Measurements from ENCODE around the gene MARK3. TPM values are rescaled to one million over a fixed set of nuclear protein-coding genes. Genes with fewer than 3 reads are reported as not detected.

MARK3 gene
- total RNA-seq, 4 donors from 2014 or later: 61.3 to 98.0 (median 78.8) TPM

GRCh38 chr14:103518422-103519042 lies 133.3 kb downstream of the MARK3 start:
- WGBS, 2 donors (ENCODE audit: low coverage in 1 of 2): 24% methylated on average over 9 of the region's 9 CpGs; no CpG with 5 or more reads in 1 of the 2 donors
- peak; percentile 80 for DNase-seq
- no peak for TF ChIP-seq EP300 (IDR thresholded peaks at IDR 0.05; ENCODE audit: low read depth)
- no peak for TF ChIP-seq POLR2A (IDR thresholded peaks at IDR 0.05)
- TF ChIP-seq CTCF (IDR thresholded peaks at IDR 0.05): peak; percentile 91 to 97 (median 95)
- peak in 2 of 3 donors; percentile 46 for TF ChIP-seq POLR2AphosphoS5 (IDR thresholded peaks at IDR 0.05)
- no peak overlapping the region for H3K4me3 ChIP-seq
- peaks cover 31 to 54% (median 41%) of the 10 kb centered on the region in 4 donors for H3K4me1 ChIP-seq
- no peaks in the 10 kb centered on the region for H3K9me3 ChIP-seq
- in situ Hi-C loops (cut with MboI; ENCODE audit: low pct_ligation_motif_present in 1 of 4, low pct_unique_long_range_greater_than_20kb in 1 of 4, low sequenced_read_pairs in 3 of 4): no loop called here
- H3K36me3 ChIP-seq: peaks cover 0 to 4% (median 0%) of the 10 kb centered on the region in 4 donors
- intact Hi-C loops (cut with DNase I; ENCODE audit: low total_unique reads): loop anchor here (2.0 kb wide), 1 partner anchor 28 kb away; no protein-coding TSS in a partner anchor
- H3K27ac ChIP-seq: peak overlapping the region; percentile 89 to 95 (median 92)
- peaks cover 10% of the 10 kb centered on the region for H3K27me3 ChIP-seq

GRCh38 chr14:103519043-103519836 lies 134.0 kb downstream of the MARK3 start:
- intact Hi-C loops (cut with DNase I; ENCODE audit: low total_unique reads): loop anchor here (2.0 kb wide), 1 partner anchor 28 kb away; no protein-coding TSS in a partner anchor
- in situ Hi-C loops (cut with MboI; ENCODE audit: low pct_ligation_motif_present in 1 of 4, low pct_unique_long_range_greater_than_20kb in 1 of 4, low sequenced_read_pairs in 3 of 4): no loop called here
- peaks cover 31 to 51% (median 46%) of the 10 kb centered on the region in 4 donors for H3K4me1 ChIP-seq

GRCh38 chr14:103519837-103520212 lies 134.6 kb downstream of the MARK3 start:
- peaks cover 37 to 57% (median 52%) of the 10 kb centered on the region in 4 donors for H3K4me1 ChIP-seq
- H3K27ac ChIP-seq: peak overlapping the region; percentile 89 to 95 (median 92)
- TF ChIP-seq POLR2AphosphoS5 (IDR thresholded peaks at IDR 0.05): no peak
- no peak for TF ChIP-seq POLR2A (IDR thresholded peaks at IDR 0.05)
- no peak for TF ChIP-seq EP300 (IDR thresholded peaks at IDR 0.05; ENCODE audit: low read depth)
- no peak for TF ChIP-seq CTCF (IDR thresholded peaks at IDR 0.05)
- DNase-seq: no peak
- peaks cover 0 to 4% (median 0%) of the 10 kb centered on the region in 4 donors for H3K36me3 ChIP-seq
- H3K9me3 ChIP-seq: no peaks in the 10 kb centered on the region
- peak overlapping the region in 2 of 4 donors; percentile 63 to 67 for H3K4me3 ChIP-seq
- in situ Hi-C loops (cut with MboI; ENCODE audit: low pct_ligation_motif_present in 1 of 4, low pct_unique_long_range_greater_than_20kb in 1 of 4, low sequenced_read_pairs in 3 of 4) (no loop called here), intact Hi-C loops (cut with DNase I; ENCODE audit: low total_unique reads) (loop anchor here (2.0 kb wide), 1 partner anchor 27 kb away; no protein-coding TSS in a partner anchor)
- WGBS, 2 donors (ENCODE audit: low coverage in 1 of 2): 59 to 80% methylated on average over 2 to 17 of the region's 22 CpGs
- H3K27me3 ChIP-seq: peaks cover 10% of the 10 kb centered on the region

More at GRCh38 chr14:103519043-103519836, 134.0 kb downstream of the MARK3 start:
- TF ChIP-seq EP300 (IDR thresholded peaks at IDR 0.05; ENCODE audit: low read depth): no peak
- peak in 2 of 3 donors; percentile 11 to 28 for TF ChIP-seq POLR2AphosphoS5 (IDR thresholded peaks at IDR 0.05)
- no peak for TF ChIP-seq CTCF (IDR thresholded peaks at IDR 0.05)
- no peak for TF ChIP-seq POLR2A (IDR thresholded peaks at IDR 0.05)
- Histone ChIP-seq H3K4me3 (peak overlapping the region in 1 of 4 donors; percentile 67), H3K36me3 (peaks cover 0 to 4% (median 0%) of the 10 kb centered on the region in 4 donors), H3K9me3 (no peaks in the 10 kb centered on the region), H3K27me3 (peaks cover 10% of the 10 kb centered on the region), H3K27ac (peak overlapping the region; percentile 89 to 95 (median 92))
- 43 to 44% methylated on average over 4 to 13 of the region's 13 CpGs for WGBS, 2 donors (ENCODE audit: low coverage in 1 of 2)
- no peak for DNase-seq

- peak overlapping the region; percentile 89 to 95 (median 92) for H3K27ac ChIP-seq
- intact Hi-C loops (cut with DNase I; ENCODE audit: low total_unique reads): no loop called here
- 54% methylated on average over 8 of the region's 10 CpGs; no CpG with 5 or more reads in 1 of the 2 donors for WGBS, 2 donors (ENCODE audit: low coverage in 1 of 2)
- no peaks in the 10 kb centered on the region for H3K9me3 ChIP-seq
- H3K4me3 ChIP-seq: peak overlapping the region in 3 of 4 donors; percentile 63 to 72 (median 67)
- peaks cover 10% of the 10 kb centered on the region for H3K27me3 ChIP-seq
- peaks cover 0 to 4% (median 0%) of the 10 kb centered on the region in 4 donors for H3K36me3 ChIP-seq
- DNase-seq: no peak
- TF ChIP-seq POLR2AphosphoS5 (IDR thresholded peaks at IDR 0.05) (no peak), EP300 (IDR thresholded peaks at IDR 0.05; ENCODE audit: low read depth) (no peak), CTCF (IDR thresholded peaks at IDR 0.05) (no peak), POLR2A (IDR thresholded peaks at IDR 0.05) (no peak)
- peaks cover 37 to 62% (median 54%) of the 10 kb centered on the region in 4 donors for H3K4me1 ChIP-seq
- in situ Hi-C loops (cut with MboI; ENCODE audit: low pct_ligation_motif_present in 1 of 4, low pct_unique_long_range_greater_than_20kb in 1 of 4, low sequenced_read_pairs in 3 of 4): no loop called here
Observed at GRCh38 chr14:103520269-103520656, 135.0 kb downstream of the MARK3 start.
